ENCODE measurements around the gene AGBL5.

The AGBL5 gene, protein sequence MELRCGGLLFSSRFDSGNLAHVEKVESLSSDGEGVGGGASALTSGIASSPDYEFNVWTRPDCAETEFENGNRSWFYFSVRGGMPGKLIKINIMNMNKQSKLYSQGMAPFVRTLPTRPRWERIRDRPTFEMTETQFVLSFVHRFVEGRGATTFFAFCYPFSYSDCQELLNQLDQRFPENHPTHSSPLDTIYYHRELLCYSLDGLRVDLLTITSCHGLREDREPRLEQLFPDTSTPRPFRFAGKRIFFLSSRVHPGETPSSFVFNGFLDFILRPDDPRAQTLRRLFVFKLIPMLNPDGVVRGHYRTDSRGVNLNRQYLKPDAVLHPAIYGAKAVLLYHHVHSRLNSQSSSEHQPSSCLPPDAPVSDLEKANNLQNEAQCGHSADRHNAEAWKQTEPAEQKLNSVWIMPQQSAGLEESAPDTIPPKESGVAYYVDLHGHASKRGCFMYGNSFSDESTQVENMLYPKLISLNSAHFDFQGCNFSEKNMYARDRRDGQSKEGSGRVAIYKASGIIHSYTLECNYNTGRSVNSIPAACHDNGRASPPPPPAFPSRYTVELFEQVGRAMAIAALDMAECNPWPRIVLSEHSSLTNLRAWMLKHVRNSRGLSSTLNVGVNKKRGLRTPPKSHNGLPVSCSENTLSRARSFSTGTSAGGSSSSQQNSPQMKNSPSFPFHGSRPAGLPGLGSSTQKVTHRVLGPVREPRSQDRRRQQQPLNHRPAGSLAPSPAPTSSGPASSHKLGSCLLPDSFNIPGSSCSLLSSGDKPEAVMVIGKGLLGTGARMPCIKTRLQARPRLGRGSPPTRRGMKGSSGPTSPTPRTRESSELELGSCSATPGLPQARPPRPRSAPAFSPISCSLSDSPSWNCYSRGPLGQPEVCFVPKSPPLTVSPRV

DNA sequence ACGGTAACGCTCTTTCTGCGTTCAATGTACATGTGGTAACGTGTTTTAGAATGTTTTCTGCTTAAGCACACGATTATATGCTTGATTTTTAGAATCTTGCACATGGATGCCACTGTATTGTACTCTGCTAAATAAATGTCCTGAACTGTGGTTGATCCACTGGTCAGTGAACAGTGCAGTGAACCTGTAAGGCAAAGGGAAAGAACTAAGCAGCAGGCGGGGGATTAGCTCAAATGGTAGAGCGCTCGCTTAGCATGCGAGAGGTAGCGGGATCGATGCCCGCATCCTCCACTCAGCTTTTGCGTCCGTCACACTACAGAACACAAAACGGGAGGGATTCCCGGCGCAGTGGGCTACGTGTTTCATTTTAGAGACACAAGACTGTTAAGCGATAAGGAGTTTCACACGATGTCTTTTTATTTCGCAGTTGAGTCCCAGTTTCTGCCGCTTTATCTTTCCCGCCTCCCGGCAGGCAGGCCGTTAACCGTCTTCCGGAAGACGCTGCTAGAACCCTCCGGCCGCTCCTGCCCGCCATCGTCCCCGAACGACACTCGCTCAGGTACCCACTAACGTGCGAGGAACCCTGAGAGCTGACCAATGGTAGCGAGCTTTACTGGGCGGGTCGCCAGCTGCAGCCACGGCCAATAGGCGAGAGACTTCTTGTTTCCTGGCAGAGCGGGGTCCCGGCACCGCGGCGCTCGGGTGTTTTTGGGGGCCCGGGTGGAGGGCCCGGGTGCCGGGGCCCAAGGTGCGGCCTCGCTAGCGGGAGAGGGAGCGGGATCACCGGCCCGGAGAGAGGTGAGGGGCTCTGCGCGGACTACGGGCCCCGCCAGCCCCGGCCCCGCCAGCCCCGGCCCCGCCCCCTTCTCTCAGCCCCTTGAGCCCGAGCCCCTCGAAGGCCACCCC lies at the start of gene AGBL5:
Gene AGBL5, plus strand, starts transcription at position 673 of the 906 bp plus-strand sequence. CDS start 1,291 bp downstream, outside the sequence.
- Mint-ChIP-seq H3K36me3 (ENCODE audit: low read depth) (peaks cover 35% of the 10 kb centered on the region), H3K4me3 (peak within 1 kb of the TSS; percentile 93), H3K27me3 (peaks cover 6% of the 10 kb centered on the region), H3K27ac (peak within 1 kb of the TSS; percentile 100), H3K9me3 (no peaks in the 10 kb centered on the region), H3K4me1 (ENCODE audit: low read depth) (peaks cover 32% of the 10 kb centered on the region)
- peak; percentile 98 for DNase-seq

DNA sequence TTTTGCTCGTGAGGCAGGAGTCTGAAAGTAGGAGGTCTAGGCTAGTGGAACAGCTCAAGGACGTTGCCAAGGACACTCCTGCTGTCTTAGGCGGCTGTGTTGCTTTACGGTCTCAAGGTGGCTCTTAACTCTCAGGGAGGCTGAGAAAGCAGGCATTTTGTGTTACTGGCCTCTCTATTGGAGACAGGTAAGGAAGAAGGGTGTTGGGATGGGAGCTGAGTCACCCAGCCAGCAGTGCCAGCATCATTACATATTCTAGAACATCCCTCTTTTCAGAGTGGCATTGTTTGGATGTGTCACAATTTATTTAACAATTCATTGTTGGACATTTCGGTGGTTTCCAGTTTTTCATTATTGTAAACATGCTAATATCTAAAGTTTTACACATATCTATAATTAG lies 49.5 kb upstream of the AGBL5 start:
- H3K4me3 Mint-ChIP-seq: no peak overlapping the region
- no peak for DNase-seq
- no peaks in the 10 kb centered on the region for H3K4me1 Mint-ChIP-seq (ENCODE audit: low read depth)
- no peaks in the 10 kb centered on the region for H3K36me3 Mint-ChIP-seq (ENCODE audit: low read depth)
- H3K27me3 Mint-ChIP-seq: no peaks in the 10 kb centered on the region
- H3K27ac Mint-ChIP-seq: no peak overlapping the region
- no peaks in the 10 kb centered on the region for H3K9me3 Mint-ChIP-seq

DNA sequence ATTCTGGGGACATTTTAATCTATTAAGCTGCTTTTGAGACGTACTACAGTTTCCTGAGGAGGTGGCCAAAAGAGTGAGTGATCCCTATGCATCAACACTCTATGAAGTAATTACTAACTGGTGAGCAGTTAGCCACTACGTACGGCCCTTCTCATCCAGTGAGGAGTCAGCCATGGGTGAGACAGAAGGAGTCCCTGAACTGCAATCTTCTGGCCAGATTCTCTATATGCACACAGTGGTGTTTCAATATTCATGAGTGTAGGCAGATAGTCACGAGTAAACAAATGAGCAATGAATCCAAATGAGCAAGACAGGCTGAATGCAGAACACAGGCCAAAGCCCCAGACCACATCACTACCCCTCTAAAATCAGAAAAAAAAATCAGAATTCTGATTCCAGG lies 48.5 kb upstream of the AGBL5 start:
- Mint-ChIP-seq H3K27ac (no peak overlapping the region), H3K27me3 (no peaks in the 10 kb centered on the region), H3K9me3 (no peaks in the 10 kb centered on the region), H3K36me3 (ENCODE audit: low read depth) (no peaks in the 10 kb centered on the region), H3K4me1 (ENCODE audit: low read depth) (no peaks in the 10 kb centered on the region), H3K4me3 (no peak overlapping the region)
- DNase-seq: no peak

DNA sequence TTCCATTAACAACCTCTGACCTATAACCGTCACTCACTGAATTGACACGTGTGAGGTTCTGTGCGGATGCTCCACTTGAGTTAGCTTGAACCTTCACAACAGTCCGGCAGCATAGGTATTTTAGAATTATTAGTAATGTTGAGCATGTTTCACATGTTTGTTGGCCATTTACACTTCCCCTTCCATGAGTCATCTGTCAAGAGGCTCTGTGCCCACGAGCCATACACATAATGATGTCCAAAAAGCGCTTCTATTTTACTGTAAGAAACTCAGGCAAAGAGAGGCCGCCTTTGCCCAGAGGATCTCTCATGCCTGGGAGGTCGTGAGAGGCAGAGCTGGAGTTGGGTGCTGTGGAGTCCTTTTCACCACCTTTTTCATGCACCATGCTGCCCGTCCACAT lies 47.6 kb upstream of the AGBL5 start:
- H3K27me3 Mint-ChIP-seq: no peaks in the 10 kb centered on the region
- no peaks in the 10 kb centered on the region for H3K4me1 Mint-ChIP-seq (ENCODE audit: low read depth)
- H3K4me3 Mint-ChIP-seq: no peak overlapping the region
- DNase-seq: no peak
- no peaks in the 10 kb centered on the region for H3K9me3 Mint-ChIP-seq
- no peak overlapping the region for H3K27ac Mint-ChIP-seq
- no peaks in the 10 kb centered on the region for H3K36me3 Mint-ChIP-seq (ENCODE audit: low read depth)

DNA sequence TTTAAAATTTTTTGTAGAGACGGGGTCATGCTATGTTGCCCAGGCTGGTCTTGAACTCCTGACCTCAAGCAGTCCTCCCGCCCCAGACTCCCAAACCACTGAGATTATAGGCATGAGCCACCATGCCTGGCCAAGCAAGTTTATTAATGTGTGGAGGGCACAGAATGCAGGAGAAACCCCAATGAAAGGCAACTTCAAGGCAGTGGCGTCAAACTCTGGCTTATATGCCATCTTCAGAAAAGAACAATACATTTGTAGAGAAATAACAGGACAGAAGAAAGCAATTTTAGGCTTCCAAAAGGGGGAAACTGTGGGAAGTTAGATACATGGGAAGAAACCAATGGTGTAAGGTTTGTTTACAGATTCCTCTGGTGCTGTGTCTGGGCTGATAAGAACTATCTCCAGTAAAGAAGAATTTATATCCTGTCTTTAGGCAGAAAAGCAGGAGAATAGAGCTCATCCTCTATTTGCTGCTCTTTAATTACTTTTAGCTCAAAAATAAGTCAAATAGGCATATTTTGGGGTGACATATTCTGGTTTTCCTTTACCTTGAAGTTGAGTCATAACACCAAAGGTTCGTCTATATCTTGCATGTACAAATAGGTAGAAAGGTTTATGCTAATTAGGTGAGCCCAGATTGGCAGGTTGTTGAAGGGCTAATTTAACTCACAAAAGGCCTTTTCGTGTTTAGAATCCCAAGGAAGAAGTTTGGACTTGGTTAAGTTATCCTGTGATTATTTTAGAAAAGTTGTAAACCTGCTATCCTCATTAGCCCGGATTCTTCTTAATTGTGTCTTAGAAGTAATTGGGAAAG lies 44.7 kb upstream of the AGBL5 start:
- no peaks in the 10 kb centered on the region for H3K9me3 Mint-ChIP-seq
- H3K27me3 Mint-ChIP-seq: no peaks in the 10 kb centered on the region
- H3K4me3 Mint-ChIP-seq: no peak overlapping the region
- H3K4me1 Mint-ChIP-seq (ENCODE audit: low read depth): peaks cover 3% of the 10 kb centered on the region
- H3K27ac Mint-ChIP-seq: no peak overlapping the region
- no peaks in the 10 kb centered on the region for H3K36me3 Mint-ChIP-seq (ENCODE audit: low read depth)
- DNase-seq: no peak

DNA sequence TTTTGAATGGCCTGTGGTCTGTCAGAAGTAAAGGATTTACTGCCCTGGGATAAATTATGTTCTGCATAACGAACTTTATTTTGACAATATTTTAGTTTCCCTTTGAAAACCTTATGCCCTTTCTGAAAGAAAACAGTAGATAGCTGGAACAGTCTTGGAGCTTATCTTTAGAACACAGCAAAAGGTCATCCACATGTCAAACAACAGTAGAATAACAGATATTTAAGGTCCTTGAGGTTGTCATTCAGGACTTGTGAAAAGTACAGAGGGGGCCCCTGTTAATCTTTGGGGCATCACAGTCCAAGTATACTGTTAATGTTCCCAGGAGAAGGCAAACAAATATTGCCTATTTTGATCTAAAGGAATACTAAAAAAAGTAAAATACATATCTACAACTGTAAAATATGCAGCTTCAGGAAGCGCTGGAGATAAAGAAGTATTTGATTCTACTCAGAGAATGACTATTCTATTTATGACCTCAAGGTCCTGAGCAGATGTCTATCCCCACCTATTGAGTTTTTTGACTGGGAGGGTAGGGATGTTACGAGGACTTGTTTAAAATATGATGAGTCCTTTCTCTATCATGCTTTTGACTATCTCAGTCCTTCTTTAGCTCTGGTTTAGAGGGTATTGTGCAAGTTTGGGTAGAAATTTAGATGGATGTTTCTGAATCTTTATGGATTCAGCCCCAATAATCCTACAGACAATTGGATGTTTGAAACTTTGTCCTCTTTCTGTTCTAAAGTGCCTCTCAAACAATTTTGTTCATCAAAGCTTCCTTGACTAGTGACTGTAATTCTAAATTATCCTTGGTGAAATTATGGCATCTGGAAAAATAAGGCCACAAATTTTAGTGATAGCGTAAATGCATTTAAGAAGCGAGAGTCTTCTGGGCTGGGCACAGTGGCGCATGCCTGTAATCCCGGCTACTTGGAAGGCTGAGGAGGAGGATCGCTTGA lies 43.8 kb upstream of the AGBL5 start:
- Mint-ChIP-seq H3K9me3 (no peaks in the 10 kb centered on the region), H3K36me3 (ENCODE audit: low read depth) (no peaks in the 10 kb centered on the region), H3K4me3 (no peak overlapping the region), H3K27me3 (no peaks in the 10 kb centered on the region), H3K27ac (no peak overlapping the region), H3K4me1 (ENCODE audit: low read depth) (peaks cover 3% of the 10 kb centered on the region)
- DNase-seq: no peak

DNA sequence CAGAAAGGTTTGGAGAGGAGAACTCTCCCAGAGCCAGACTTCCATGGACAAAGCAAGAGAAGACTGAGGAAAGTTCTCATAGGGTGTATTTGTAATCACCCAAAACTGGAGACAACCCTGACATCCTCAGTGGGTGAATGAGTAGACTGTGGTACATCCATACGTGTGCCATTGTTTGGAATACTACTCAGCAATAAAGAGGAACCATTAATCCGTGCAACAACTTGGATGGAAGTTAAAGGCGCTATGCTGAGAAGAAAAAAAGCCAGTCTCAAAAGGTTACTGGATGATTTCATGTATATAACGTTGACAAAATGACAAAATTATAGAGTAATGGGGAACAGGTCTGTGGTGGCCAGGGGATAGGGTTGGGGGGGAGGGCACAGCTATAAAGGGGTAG lies 42.8 kb upstream of the AGBL5 start:
- Mint-ChIP-seq H3K36me3 (ENCODE audit: low read depth) (no peaks in the 10 kb centered on the region), H3K27ac (no peak overlapping the region), H3K4me3 (no peak overlapping the region), H3K27me3 (no peaks in the 10 kb centered on the region), H3K4me1 (ENCODE audit: low read depth) (peaks cover 3% of the 10 kb centered on the region), H3K9me3 (no peaks in the 10 kb centered on the region)
- no peak for DNase-seq

DNA sequence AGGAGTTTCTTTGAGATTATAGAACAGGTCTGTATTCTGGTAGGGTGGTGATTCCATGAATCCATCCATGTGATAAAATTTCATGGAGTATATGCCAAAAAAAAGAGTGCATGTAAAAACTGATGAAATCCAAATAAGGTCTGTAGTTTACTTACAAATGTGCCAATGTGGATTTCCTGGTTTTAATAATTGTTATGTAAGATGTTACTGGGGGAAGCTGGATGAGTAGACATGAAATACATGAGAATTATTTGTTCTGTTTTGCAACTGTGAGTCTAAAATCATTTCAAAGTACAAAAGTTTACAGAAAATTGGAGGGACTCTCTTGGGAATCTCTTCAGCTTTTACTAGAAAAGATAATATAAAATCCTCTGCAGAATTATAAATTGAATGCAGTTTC lies 42.4 kb upstream of the AGBL5 start:
- no peak for DNase-seq
- H3K4me3 Mint-ChIP-seq: no peak overlapping the region
- no peaks in the 10 kb centered on the region for H3K9me3 Mint-ChIP-seq
- H3K27ac Mint-ChIP-seq: no peak overlapping the region
- H3K4me1 Mint-ChIP-seq (ENCODE audit: low read depth): peaks cover 3% of the 10 kb centered on the region
- no peaks in the 10 kb centered on the region for H3K36me3 Mint-ChIP-seq (ENCODE audit: low read depth)
- H3K27me3 Mint-ChIP-seq: no peaks in the 10 kb centered on the region

DNA sequence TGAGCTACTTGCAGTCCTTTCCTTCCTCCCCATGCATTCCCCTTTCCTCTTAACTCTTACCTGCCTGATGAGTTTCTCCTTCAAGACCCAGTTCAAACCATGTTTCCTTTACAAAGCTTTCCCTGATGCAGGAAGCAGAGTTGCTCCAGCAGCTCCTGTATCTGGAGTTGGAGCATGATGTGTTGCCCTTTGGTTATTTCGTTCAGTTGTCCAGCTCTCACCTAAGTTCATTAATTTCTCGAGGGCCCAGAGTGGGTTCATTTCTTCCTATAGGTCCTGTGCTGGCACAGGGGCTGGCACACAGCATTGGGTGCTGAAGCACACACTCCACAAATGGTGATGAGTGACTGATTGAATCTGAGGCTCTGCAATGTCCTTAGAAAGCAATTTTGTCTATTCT lies 41.8 kb upstream of the AGBL5 start:
- Mint-ChIP-seq H3K36me3 (ENCODE audit: low read depth) (no peaks in the 10 kb centered on the region), H3K27me3 (no peaks in the 10 kb centered on the region), H3K4me1 (ENCODE audit: low read depth) (peaks cover 3% of the 10 kb centered on the region), H3K9me3 (no peaks in the 10 kb centered on the region), H3K27ac (no peak overlapping the region), H3K4me3 (no peak overlapping the region)
- DNase-seq: no peak

DNA sequence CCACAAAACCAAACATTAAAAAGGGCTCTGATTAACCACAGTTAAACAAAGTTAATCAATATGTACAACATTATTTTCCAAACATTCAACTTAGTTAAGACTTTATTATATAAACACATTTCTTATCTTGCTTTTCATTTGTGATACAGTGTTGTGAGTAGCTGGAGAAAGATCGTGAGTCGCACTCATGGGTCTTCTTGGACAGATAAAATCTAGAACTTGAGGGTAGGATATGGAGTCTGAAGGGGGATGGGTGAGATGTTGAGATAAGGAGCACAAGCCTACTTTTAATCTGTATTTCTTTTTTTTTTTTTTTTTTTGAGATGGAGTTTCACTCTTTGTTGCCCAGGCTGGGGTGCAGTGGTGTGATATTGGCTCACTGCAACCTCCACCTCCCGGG lies 41.3 kb upstream of the AGBL5 start:
- Mint-ChIP-seq H3K4me1 (ENCODE audit: low read depth) (peaks cover 3% of the 10 kb centered on the region), H3K36me3 (ENCODE audit: low read depth) (no peaks in the 10 kb centered on the region), H3K27me3 (no peaks in the 10 kb centered on the region), H3K27ac (no peak overlapping the region), H3K9me3 (no peaks in the 10 kb centered on the region), H3K4me3 (no peak overlapping the region)
- DNase-seq: no peak

DNA sequence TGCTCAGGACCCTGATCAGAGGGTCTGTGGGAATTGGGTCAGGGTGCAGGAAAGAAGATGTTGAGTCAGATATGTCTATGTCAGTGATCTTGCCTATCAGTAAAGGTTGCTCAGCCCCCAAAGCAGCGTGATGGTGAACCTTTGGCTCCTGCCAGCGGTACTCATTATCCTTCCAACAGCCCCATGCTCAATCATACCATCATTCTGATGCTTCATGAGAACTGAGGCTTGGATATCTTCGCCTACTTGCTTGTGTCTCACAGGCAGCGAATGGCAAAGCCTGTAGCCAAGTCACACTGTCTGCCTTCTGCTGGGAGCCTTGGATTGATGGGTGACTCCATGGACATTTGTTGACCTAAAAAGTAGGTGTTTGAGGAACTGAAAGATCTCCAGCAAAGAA lies 37.7 kb upstream of the AGBL5 start:
- H3K9me3 Mint-ChIP-seq: no peaks in the 10 kb centered on the region

DNA sequence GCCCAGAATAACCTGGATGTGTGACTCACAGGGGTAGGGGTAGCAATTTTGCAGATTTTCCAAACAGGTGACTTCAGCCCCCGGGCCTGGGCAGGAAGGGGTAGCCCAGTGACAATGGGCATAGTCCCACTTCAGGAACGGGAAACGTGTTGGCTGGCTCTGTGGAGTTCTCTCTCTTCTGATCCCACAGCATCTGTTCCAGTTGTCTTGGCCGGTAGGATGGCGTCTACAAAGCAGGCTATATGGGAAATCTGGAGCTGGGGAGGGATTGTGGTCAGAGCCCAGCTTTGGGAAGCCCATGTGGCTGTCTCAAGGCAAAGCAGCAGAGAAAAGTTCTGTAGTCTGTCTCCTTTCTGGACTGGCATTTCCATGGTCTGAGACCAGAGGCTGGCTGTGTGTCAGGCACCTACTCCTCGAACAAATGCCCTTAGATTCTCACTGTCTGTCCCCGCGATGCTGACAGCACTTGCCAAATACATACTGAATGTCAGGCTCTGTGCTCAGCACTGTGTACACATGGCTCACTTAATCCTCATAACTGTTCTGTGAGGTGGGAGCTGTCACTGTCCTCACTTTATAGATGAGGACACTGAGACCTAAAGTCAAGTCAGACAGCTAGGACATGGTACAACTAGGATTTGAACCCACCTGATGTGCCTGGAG lies 36.6 kb upstream of the AGBL5 start:
- Mint-ChIP-seq H3K4me1 (ENCODE audit: low read depth) (peaks cover 6% of the 10 kb centered on the region), H3K36me3 (ENCODE audit: low read depth) (no peaks in the 10 kb centered on the region), H3K27me3 (no peaks in the 10 kb centered on the region), H3K27ac (no peak overlapping the region), H3K4me3 (no peak overlapping the region), H3K9me3 (no peaks in the 10 kb centered on the region)
- DNase-seq: no peak

More for the DNA sequence above, 37.7 kb upstream of the AGBL5 start:
- Mint-ChIP-seq H3K4me1 (ENCODE audit: low read depth) (peaks cover 6% of the 10 kb centered on the region), H3K4me3 (no peak overlapping the region), H3K36me3 (ENCODE audit: low read depth) (no peaks in the 10 kb centered on the region), H3K27me3 (no peaks in the 10 kb centered on the region), H3K27ac (no peak overlapping the region)
- no peak for DNase-seq
